C1 segment of cervical spinal cord (tissue), 14 donors: ENCODE data around the gene HNRNPLL.

ENCODE experiments used
- DNase-seq, 14 donors: peaks; one replicate each; lab custom pipeline; 2025; lab: John Stamatoyannopoulos, UW

The HNRNPLL gene

GRCh38 chr2:38592951-38593350, 9.8 kb downstream of the HNRNPLL start:
- DNase-seq, result no peak

GRCh38 chr2:38591152-38591551, 11.6 kb downstream of the HNRNPLL start:
- DNase-seq, result no peak

- DNase-seq, result no peak
Measured at GRCh38 chr2:38590053-38590452, 12.7 kb downstream of the HNRNPLL start.

- no peak for DNase-seq
Measured at GRCh38 chr2:38586931-38587330, 15.8 kb downstream of the HNRNPLL start.

GRCh38 chr2:38584881-38585280, 17.8 kb downstream of the HNRNPLL start:
- DNase-seq, result no peak

DNA sequence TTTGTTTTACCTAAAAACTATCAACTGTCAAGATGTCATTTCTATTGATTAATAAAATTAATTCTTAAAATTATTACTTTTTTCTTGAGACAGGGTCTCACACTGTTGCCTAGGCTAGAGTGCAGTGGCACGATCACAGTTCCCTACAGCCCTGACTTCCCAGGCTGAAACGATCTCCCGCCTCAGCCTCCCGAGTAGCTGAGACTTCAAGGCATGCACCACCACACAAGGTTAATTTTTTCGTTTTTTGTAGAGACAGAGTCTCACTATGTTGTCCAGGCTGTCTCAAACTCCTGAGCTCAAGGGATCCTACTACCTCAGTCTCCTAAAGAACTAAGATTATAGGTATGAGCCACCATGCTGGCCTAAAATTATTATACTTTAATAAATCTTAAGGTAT, 18.7 kb downstream of the HNRNPLL start:
- no peak for DNase-seq

- DNase-seq, result no peak
Measured at GRCh38 chr2:38583524-38583923, 19.2 kb downstream of the HNRNPLL start.

DNA sequence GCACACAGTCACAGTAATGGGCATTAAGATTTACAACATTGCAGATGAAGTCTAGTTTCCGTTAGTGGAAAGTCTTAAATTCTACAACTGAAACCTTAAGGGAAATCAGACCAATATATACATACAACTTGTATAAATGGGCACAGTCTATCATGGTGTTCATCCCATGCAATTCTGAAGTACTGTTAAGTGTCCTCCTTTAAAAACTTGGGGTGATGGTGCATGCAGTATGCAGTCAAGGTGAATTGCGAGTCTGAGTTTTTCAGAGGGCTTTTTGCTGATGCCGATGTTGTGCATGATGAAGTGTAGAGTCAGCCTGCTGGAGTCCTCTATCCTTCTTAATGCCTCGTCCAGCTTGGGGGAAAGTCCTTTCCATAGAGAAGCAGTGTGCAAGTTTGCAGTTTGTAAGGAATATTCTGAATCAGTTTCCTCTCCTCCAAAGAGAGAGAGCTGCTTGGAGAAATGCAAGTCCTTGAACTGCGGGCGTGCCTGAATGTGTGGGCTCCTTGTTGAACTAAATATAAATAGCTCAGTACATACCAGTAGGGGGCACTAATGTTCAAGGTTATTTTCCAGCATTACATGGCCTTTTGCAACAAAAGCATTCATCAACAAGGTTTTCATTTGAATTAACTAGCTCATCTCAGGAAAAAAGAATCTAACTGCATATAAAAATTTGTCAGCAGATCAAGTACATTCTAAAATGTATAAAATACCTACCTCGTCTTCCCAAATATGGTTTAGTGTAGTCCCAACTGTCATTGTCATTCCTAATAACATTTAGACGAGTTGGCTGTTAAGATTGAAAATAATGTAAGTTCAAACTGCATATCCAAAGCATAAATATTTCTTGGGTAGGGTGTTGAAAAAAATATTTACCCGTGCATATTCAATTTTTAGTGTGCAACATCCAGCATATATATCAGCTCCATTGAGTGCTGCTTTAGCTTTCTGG, 21.3 kb downstream of the HNRNPLL start:
- DNase-seq, result peak in 3 of 14 donors; percentile 2 to 72 (median 12)

DNA sequence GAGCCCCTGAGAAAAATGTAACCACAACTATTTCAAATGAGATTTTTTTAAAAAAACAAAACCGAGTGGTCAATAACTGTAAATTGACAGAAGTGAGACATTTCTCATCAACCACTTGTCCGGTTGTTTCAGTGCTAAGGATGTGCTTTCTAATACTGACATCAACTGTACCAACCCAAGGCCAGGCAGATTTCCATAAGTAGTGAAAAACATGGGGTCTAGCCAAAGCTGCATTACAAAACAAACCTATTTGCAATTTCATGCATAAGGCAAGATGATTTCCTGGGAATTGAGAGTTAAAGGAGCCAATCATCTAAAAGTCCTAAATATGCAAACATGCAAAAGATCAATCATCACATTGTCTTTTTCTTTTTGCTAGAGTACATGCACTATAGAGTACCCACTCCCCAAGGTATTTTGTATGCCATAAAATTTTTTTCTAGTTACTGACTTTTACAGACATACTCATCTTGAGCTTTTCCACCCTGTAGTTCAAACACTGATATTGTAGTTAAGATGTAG, 22.6 kb downstream of the HNRNPLL start:
- no peak for DNase-seq

DNA sequence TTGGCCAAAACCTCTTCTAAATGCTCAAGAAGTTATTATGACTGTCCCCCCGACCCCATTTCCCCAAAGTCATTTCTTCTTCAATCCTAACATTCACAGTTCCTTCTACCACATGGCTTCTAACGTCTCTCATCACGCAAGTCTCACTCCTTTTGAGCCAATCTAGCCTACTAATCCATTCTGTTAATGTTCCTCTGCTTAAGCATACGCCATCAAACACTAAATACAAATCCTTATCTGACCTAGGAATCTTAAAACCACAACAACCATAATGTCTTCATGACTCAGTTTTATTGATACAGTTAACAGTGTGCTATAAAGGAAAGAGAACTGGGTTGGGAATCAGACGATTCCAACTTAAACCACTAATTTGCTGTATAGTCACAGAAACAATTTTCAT, 23.9 kb downstream of the HNRNPLL start:
- no peak for DNase-seq

DNA sequence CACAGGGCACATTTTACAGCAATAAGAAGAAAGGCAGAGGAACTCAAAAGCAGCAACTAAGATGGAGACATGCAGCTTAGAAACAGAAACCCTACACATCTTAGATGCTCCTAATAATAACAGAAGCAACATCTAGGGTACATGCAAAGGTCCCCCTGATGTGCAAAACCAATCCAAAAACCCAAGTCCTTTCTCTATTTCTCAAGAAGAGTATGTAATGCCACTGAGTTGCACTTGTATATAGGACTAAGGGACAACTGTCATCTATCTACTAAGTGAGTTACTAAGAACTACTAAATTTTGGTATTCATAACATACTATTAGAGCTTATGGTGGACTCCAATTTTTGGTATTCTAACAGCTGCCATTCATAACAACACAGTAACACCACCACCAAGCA, 28.4 kb downstream of the HNRNPLL start:
- no peak for DNase-seq

- no peak for DNase-seq
Measured at GRCh38 chr2:38572167-38572566, 30.6 kb downstream of the HNRNPLL start.

GRCh38 chr2:38571193-38571592, 31.5 kb downstream of the HNRNPLL start:
- DNase-seq, result no peak

GRCh38 chr2:38568724-38569436, 33.8 kb downstream of the HNRNPLL start:
- no peak for DNase-seq

GRCh38 chr2:38565333-38565732, 37.4 kb downstream of the HNRNPLL start:
- no peak for DNase-seq

DNA sequence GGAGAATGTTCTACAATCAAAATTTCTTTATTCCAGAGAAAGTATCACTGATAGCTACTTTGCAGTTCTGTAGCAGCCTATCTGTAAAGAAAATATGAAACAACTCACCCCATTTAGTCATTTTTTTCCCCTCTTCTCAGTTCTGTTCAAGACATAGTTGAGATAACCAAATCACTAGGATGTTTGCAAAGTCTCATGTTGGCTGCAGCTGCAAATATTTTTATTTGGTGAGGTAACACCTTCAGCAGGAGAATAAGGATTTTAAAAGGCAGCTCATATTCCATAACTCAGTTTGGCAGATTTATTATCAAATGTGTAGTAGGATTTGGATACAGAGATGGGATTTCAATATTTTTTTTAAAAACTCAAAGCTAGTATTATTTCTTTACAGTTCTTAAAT, 41.0 kb downstream of the HNRNPLL start:
- no peak for DNase-seq

- DNase-seq, result no peak
Measured at GRCh38 chr2:38560092-38560491, 42.6 kb downstream of the HNRNPLL start.

DNA sequence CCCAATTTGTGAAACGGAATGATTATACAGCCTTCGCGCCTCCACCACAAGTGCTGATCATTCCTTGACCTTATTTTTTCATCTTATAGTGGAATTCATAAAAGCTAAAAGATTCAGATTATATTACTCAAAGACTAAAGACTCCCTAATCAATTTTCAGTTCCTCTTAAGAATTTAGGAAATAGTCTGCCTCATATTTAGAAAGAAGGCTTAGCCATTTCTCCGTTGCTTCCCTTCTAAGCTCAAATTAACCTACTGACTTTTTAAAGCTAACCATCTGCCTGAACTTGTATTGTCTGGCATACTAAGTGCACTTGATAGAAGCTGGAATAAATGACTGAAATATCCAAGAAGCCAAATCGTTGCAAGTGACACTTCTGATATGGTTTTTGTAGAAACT, 44.7 kb downstream of the HNRNPLL start:
- DNase-seq, result no peak

- no peak for DNase-seq
Measured at GRCh38 chr2:38557217-38557616, 45.5 kb downstream of the HNRNPLL start.

DNA sequence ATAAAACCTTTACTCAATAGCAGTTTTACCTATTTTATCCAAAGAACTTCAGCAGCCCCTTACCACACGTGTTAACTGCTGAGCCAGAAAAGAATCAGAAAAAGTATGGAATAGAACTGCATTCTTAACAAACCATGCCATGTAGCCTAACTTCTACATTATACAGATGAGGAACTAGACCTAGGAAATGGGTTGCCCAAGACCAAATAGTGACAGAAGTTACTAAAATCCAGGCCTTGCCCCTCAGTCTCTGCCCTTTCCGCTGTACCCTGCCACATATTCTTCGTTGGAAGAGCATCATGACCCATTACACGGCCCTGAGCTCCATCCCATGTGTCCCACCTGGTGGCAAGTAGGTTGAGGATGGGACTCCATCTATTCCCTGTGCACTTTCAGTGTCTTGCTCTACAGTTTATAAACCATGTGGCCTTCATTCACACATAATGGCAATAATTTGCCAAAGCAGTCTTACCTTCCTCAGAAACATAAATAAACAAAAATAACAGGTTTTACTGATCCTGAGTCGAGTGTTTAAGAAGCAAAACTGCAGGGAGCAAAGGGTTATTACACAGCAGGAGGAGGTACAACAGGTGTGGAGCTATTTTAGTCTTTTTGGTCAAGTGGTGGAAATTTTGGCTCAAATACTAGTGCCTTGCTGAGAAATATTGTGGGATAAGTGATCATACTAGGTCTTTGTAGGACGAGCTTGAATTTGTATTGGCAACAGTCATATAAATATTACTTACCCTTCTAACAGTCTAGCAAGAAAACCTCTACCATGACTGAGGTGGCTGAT, 46.5 kb downstream of the HNRNPLL start:
- DNase-seq, result peak in 1 of 14 donors; percentile 23

- no peak for DNase-seq
Measured at GRCh38 chr2:38554973-38555595, 47.6 kb downstream of the HNRNPLL start.
